Measurements from ENCODE around the gene BCAS1.
"Not testable (repeated sequence)": the region's sequence is repeated elsewhere in the genome, so short reads cannot be mapped to it uniquely, and the experiment has no call there.

BCAS1 gene

GRCh38 chr20:54013471-54013870 lies 56.9 kb downstream of the BCAS1 start:
- DNase-seq = no peak

DNA sequence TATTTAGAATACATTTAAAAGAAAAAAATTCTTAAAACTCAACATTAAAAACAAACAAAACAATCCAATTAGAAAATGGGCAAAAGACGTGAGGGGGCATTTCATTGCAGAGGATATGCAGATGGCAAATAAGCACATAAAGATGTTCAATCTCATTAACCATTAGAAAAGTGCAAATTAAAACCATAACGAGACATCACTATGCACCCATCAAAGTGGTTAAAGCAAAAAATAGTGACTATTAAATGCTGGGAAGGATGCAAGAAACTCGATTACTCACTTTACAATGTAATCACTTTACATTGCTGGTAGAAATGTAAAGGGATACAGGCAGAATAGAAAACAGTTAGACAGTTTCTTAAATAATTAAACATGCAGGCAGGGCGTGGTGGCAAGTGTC lies 59.0 kb downstream of the BCAS1 start:
- DNase-seq = no peak

- DNase-seq = not testable (repeated sequence)
These were observed 64.2 kb downstream of the BCAS1 start for GRCh38 chr20:54006216-54006615.

- DNase-seq = no peak
These were observed 64.9 kb downstream of the BCAS1 start for GRCh38 chr20:54005524-54005923.

DNA sequence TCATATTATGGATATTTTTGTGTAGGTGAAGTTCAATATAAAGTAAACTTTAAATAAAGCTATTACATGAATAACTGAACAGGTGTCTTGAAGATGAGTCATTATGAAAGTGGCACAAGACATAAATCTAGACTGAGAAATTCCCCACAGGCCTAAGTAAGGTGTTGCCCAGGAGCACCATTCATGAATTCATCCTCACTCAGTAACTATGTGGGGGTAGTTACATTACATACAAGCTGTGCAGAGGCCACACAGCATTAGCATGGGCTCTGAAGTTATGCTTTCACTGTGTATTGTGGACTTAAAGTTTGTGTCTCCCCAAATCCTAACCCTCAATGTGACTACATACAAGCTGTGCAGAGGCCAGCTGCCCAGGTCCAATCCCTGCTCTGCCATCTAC lies 65.9 kb downstream of the BCAS1 start:
- DNase-seq = no peak

- no peak for DNase-seq
These were observed 67.7 kb downstream of the BCAS1 start for GRCh38 chr20:54002741-54003140.

DNA sequence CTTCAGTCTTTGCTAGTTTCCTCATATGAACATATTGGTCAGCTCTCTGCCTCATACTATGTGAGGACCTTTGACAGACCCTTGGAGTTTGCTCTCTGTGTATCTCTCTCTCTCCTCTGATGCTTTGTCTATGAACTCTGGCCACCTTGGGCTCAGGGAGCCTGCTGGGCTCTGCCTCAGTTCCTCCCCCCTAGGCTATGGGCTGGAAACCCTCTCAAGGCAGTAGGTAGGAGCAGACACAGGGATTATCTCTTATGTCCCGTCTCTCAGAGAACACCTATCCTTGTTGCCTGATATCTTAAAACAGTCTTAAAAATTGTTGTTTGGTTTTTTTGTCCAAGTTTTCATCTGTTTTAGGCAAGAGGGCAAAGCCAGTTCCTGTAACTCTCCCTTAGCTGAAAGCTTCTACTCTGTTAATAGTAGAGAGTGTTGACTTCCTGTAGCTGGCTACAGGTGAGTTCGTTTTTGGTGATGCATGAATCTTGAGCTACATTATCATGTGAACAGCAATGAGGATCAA lies 68.3 kb downstream of the BCAS1 start:
- no peak for DNase-seq

GRCh38 chr20:54000914-54001313 lies 69.5 kb downstream of the BCAS1 start:
- no peak for DNase-seq

GRCh38 chr20:54000262-54000661 lies 70.1 kb downstream of the BCAS1 start:
- no peak for DNase-seq

DNA sequence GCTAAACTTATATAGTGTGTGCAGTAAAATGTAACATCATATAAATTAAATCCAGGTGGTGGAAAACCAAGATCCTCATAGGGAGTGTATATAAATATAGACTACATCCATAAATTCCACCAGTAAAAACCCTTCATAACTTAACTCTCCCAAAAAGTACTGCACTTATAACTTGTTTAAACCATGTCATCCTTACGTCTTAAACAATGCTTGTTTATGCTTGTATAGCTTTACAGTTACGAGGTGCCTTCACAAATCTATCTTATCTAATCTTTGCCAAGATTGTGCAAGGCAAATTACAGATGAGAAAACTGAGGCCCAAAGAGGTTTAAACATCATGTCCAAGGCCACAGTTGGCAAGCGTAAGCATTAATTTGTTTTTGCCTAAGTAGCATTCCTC lies 71.3 kb downstream of the BCAS1 start:
- DNase-seq = no peak

DNA sequence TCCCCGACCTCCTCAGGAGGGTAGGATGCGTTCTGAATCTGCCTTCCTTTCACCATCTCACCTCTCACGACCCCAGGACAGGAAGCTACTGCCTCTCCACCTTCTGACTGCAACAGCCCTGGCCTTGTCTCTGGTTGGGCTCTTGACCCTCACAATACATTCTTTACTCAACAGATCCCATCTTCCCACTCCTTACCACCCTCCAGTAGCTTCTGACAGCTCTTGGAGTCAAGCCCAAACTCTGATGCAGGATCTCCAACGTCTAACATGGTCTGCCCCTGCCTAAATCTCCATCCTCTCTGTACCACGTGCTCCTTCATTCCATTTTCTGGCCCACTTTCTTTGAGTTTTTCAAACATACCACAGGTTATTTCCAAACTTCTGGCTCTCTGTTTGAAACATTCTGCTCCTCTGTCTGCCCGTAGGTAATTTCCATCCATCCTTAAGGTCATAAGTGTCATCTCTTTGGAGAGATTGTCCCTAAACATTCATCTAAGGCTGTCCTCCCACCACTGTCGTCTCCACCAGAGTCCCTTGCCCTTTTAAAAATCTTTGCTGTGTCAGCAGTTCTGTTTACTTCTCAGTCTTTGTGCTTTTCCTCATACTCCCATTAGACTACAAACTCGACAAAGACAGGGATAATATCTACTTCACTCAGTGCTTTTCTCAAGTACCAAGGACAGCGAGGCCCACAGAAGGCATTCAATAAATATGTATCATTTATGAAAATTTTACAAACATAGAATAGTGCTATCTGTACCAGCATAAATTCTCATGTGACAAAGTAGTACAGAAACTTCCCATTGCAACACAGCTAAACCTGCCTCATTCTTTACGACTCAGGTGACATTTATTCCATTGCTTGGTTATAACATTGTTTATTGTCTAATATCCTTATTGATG lies 73.6 kb downstream of the BCAS1 start:
- DNase-seq = no peak

DNA sequence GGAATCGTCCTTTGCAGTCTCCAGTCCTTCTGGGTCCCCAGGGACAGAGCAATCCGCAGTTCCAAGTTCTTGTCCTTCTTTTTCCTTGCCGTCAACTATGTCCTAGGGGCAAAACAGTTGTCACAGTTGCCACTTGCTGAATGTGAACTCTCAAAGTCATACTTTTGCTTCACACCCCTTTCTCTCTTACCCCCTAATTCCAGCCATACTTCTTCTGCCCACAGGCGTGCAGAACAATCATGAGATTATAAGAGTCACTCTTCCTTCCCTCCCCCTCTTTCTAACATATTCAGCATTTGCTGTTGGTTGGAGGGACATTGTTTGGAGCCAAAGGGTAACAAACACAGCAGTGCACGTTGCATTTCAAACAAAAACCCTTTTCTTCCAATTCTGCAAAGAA lies 74.4 kb downstream of the BCAS1 start:
- no peak for DNase-seq

GRCh38 chr20:53994088-53994487 lies 76.3 kb downstream of the BCAS1 start:
- DNase-seq = no peak

- no peak for DNase-seq
These were observed 77.1 kb downstream of the BCAS1 start for GRCh38 chr20:53993310-53993709.

DNA sequence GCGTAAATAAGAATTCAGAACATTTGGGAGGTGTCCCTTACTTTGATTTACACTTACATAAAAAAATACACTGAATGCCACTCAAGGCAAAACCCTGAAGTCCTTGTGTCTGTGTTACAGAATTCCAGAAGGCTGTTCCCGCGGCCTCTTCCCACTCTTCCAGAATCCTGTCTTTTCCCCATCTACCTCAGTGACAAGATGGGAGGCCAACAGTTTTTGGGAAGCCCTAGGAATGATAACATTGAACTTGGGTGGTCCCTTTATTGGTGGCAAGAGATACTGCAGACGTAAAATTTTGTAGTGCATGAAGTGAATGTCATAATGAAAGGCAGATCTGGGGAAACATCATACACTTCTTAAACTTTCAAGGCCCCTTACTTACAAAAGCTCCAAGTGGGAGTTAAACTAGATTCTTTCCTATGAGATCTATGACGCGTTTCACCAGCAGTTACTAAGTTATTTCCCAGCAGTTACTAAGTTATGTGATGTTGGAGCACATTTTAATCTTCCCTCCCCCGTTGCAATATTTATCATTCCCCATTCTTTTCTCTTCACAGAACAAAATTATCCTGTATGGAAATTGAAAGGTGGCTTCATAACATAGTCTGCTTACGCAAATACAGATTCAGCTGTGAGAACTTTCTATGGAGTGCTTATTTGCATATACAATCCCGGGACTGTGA lies 79.5 kb downstream of the BCAS1 start:
- no peak for DNase-seq

DNA sequence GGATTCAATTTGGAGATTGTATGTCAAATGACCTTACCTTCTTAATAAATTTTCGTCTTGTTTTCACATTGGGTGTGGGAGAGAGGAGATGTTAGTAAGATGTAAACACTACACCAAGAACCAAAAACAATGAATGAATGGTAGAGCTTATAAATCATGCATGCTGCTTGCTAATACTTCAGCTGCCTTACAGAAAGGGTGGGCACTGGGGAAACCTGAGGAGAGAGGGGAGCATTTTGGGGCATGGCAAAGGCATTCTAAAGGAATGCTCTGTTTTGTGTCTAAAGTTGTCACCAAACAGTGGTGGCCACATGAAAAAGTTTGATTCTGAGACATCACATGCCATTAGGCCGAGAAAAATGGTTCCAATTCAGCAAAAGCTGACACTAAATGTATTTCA lies 80.4 kb downstream of the BCAS1 start:
- DNase-seq = no peak

GRCh38 chr20:53989401-53989800 lies 81.0 kb downstream of the BCAS1 start:
- no peak for DNase-seq

GRCh38 chr20:53986037-53986650 lies 84.2 kb downstream of the BCAS1 start:
- DNase-seq = no peak

DNA sequence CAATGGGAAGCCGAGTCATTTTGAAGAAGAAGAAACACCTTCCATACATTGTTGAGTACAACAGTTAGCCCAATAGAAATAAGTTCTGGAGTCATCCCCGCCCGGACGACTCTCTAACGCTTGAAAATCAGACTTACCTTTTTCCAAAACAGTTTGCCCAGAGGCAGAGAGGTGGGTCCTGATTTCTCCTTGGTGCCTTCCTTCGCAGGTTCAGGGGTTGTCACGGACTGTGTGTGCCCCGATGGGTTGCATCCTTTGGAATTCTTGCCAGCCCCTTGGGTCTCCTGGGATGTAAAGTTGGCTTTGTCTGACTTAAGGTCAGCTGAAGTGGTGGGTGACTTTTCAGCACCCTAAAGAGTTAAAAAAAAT lies 85.3 kb downstream of the BCAS1 start:
- no peak for DNase-seq

GRCh38 chr20:53984356-53985149 lies 85.8 kb downstream of the BCAS1 start:
- DNase-seq = no peak

DNA sequence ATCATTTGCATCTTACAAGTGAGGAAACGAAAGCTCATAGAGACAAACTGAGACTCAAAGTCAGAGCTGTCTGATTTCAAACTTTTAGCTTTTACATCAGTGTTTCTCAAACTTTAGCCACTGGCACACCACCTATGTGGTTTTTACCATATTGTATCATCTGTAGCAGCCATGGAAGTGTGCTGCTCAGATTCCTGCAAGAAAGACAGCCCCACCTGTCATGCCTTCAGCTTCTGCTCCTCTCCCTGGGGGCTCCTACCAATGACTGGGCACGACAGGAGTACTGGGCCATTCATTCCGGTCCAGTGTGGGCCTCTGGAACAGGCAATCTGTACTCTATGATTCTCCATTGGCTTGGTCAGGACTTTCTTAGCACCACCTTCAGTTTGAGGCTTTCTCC lies 87.0 kb downstream of the BCAS1 start:
- DNase-seq = no peak

- DNase-seq = no peak
These were observed 87.8 kb downstream of the BCAS1 start for GRCh38 chr20:53982624-53983023.

Measured in stimulated activated CD4-positive, alpha-beta T cell treated with anti-CD3 and anti-CD28 coated beads, Interleukin-4, amount 100 ng/mL, for 4 hours (primary cell).